ENCODE data around the gene FERMT1.

- TF ChIP-seq CTCF (conservative IDR thresholded peaks at IDR 0.05), result no peak
- TF ChIP-seq ZFX (IDR thresholded peaks at IDR 0.05), result no peak
Measured at GRCh38 chr20:6046432-6046831, 76.4 kb downstream of the FERMT1 start.

Measured in C4-2B (cell line).